KOPT-K1 (cell line): ENCODE data around the gene RRAS.

ENCODE experiments used
- H3K27ac ChIP-seq: fragments of 200-600 bp; sonication (generic); 2 replicates; pipeline ENCODE4 v1.5.1; 2016; ENCODE audit warnings: antibody characterized with exemption, mild to moderate bottlenecking, low read depth, low read length; ENCODE audit not compliant: poor library complexity, severe bottlenecking
- H3K36me3 ChIP-seq: fragments of 200-600 bp; sonication (generic); 2 replicates; pipeline ENCODE4 v1.5.1; 2017; ENCODE audit warnings: antibody characterized with exemption, mild to moderate bottlenecking, low read length, moderate library complexity; ENCODE audit not compliant: insufficient read depth
- H3K9me3 ChIP-seq: fragments of 200-600 bp; sonication (generic); 2 replicates; pipeline ENCODE4 v1.5.1; 2017; ENCODE audit warnings: antibody characterized with exemption, low read length, mild to moderate bottlenecking; ENCODE audit not compliant: insufficient read depth, poor library complexity, severe bottlenecking

The RRAS gene

DNA sequence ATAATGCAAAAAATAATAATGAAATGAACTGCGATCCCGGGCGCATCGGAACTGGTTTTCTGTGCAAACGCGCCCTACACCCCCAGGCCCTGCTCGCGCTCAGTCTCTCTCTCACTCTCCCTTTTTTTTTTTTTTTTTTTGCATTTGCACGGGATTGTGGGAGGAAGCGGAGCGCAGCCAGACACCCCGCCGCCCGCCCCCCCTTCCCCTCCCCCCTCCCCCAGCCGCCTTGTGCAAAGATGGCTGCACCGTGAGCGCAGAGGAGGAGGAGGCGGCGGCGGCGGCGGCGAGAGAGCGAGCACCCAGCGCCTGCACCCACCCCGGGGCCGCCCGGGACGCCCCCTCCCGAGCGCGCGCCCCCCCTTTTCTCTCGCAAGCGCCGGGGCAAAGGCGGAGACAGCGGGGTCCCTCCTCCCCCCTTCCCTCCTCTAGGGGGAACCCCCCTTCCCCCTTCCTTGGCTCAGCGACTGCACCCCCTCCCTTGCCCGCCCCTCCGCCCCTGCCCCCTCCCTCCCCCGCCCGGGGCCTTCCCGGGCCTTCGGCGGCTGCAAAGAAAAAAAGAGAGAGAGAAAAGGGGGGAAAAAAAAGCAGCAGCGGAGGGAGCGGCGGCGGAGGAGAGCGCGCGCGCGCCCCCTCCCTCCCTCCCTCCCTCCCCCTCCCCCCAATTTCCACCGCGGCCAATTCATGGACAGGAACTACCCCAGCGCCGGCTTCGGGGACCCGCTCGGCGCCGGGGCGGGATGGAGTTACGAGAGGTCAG is 48.8 kb downstream of the RRAS start, which contains the start of gene PRR12:
Gene PRR12 (plus strand): TSS at position 212 of the 760 bp plus-strand sequence. CDS start 473 bp downstream, at position 685.
- peaks cover 27% of the 10 kb centered on the region for H3K36me3 ChIP-seq
- H3K27ac ChIP-seq: peak within 1 kb of the TSS; percentile 97
- no peaks in the 10 kb centered on the region for H3K9me3 ChIP-seq

- peaks cover 18% of the 10 kb centered on the region for H3K36me3 ChIP-seq
- H3K9me3 ChIP-seq: no peaks in the 10 kb centered on the region
- peak overlapping the region; percentile 97 for H3K27ac ChIP-seq
Observed at GRCh38 chr19:49590071-49590970, 49.6 kb downstream of the RRAS start.

- Histone ChIP-seq H3K9me3 (no peaks in the 10 kb centered on the region), H3K27ac (no peak overlapping the region), H3K36me3 (peaks cover 10% of the 10 kb centered on the region)
Observed at GRCh38 chr19:49589502-49589905, 50.4 kb downstream of the RRAS start.

DNA sequence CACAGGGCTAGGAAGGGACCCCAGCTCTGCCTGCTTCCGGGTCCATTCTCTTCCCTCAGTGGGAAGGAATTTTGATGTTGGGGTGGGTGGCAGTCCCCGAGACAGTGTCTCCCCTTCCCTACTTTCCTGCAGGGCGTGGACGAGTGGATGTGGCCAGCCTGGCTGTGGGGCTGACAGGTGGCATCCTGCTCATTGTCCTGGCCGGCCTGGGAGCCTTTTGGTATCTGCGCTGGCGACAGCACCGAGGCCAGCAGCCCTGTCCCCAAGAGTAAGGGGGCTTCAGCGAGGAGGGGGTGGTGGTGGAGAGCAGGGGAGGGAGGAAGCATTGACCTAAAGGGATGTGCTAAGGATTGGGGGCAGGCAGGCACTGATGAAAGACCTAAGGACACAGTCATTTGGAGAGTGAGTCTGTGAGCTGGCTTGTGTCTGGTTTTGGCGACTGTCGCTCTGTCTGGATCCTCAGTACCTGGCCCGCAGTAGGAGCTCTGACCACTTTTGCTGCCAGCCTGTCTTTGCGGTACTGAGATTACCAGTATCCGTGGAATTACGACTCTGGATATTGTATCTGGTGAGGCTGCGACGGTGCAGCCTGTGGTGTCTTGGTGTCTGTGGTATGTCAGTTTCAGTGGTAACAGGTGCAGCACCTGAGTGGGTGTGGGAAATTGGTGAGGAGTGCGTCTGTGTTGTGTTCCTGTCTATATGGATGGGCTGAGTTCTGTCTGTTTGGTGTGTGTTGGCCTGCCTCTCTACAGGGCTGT is 51.4 kb downstream of the RRAS start:
- Histone ChIP-seq H3K36me3 (0 out of 2 replicates have a peak, but pooled peaks cover under 1% of the 10 kb centered on the region), H3K27ac (no peak overlapping the region), H3K9me3 (no peaks in the 10 kb centered on the region)

GRCh38 chr19:49587227-49587626 is 52.7 kb downstream of the RRAS start:
- Histone ChIP-seq H3K27ac (no peak overlapping the region), H3K9me3 (no peaks in the 10 kb centered on the region), H3K36me3 (no peaks in the 10 kb centered on the region)
